SKM-1 (cell line): Measurements from ENCODE around the gene MYD88.
"Not testable (repeated sequence)": the region's sequence is repeated elsewhere in the genome, so short reads cannot be mapped to it uniquely, and the experiment has no call there.

ENCODE experiments used
- DNase-seq: peaks from one replicate; lab custom pipeline; 2025; ENCODE audit not compliant: unreplicated experiment; lab: John Stamatoyannopoulos, UW

The MYD88 gene

GRCh38 chr3:38141173-38141951 lies 2.9 kb downstream of the MYD88 start:
- no peak for DNase-seq

GRCh38 chr3:38141952-38142273 lies 3.5 kb downstream of the MYD88 start:
- no peak for DNase-seq

- DNase-seq, result no peak
Observed at GRCh38 chr3:38142959-38143358, 4.5 kb downstream of the MYD88 start.

GRCh38 chr3:38143511-38143910 lies 5.0 kb downstream of the MYD88 start:
- no peak for DNase-seq

- no peak for DNase-seq
Observed at GRCh38 chr3:38146504-38146903, 8.0 kb downstream of the MYD88 start.

GRCh38 chr3:38147421-38147820 lies 9.0 kb downstream of the MYD88 start:
- DNase-seq, result peak; percentile 69

GRCh38 chr3:38148311-38148882 lies 9.9 kb downstream of the MYD88 start:
- peak; percentile 77 for DNase-seq

GRCh38 chr3:38149708-38150107 lies 11.2 kb downstream of the MYD88 start:
- peak; percentile 78 for DNase-seq

GRCh38 chr3:38150780-38151528 lies 12.5 kb downstream of the MYD88 start:
- DNase-seq, result no peak

GRCh38 chr3:38151667-38152265 lies 13.3 kb downstream of the MYD88 start:
- DNase-seq, result no peak

- no peak for DNase-seq
Observed at GRCh38 chr3:38152609-38153008, 14.1 kb downstream of the MYD88 start.

- no peak for DNase-seq
Observed at GRCh38 chr3:38153221-38153620, 14.8 kb downstream of the MYD88 start.

- no peak for DNase-seq
Observed at GRCh38 chr3:38154033-38154494, 15.6 kb downstream of the MYD88 start.

- no peak for DNase-seq
Observed at GRCh38 chr3:38154625-38155255, 16.3 kb downstream of the MYD88 start.

GRCh38 chr3:38155825-38156224 lies 17.4 kb downstream of the MYD88 start:
- no peak for DNase-seq

- DNase-seq, result no peak
Observed at GRCh38 chr3:38157117-38157516, 18.7 kb downstream of the MYD88 start.

- no peak for DNase-seq
Observed at GRCh38 chr3:38157595-38157994, 19.1 kb downstream of the MYD88 start.

- DNase-seq, result no peak
Observed at GRCh38 chr3:38158472-38158871, 20.0 kb downstream of the MYD88 start.

- not testable (repeated sequence) for DNase-seq
Observed at GRCh38 chr3:38160704-38161103, 22.2 kb downstream of the MYD88 start.

GRCh38 chr3:38163117-38163840 lies 24.8 kb downstream of the MYD88 start:
- DNase-seq, result no peak
